NCI-H2227 (cell line): ENCODE data around the gene SPOP.
A peak's percentile ranks its signal among the peaks of the same experiment; 100 is the strongest.
"Not testable (repeated sequence)": the region's sequence is repeated elsewhere in the genome, so short reads cannot be mapped to it uniquely, and the experiment has no call there.

ENCODE experiments used
- DNase-seq: peaks from one replicate; lab custom pipeline; 2025; ENCODE audit not compliant: unreplicated experiment; lab: John Stamatoyannopoulos, UW

Gene SPOP

GRCh38 chr17:49677933-49678847, at the start of gene SPOP:
TSS of gene SPOP (minus strand) at chr17:49678097. CDS start at chr17:49622810, 55,287 bp downstream.
- DNase-seq, result peak; percentile 99

GRCh38 chr17:49727380-49727779, 49.5 kb upstream of the SPOP start:
- DNase-seq, result no peak

GRCh38 chr17:49725452-49726130, 47.7 kb upstream of the SPOP start:
- DNase-seq, result no peak

- not testable (repeated sequence) for DNase-seq
Observed at GRCh38 chr17:49724552-49724951, 46.7 kb upstream of the SPOP start.

GRCh38 chr17:49723423-49723822, 45.5 kb upstream of the SPOP start:
- peak; percentile 8 for DNase-seq

- DNase-seq, result no peak
Observed at GRCh38 chr17:49722066-49722465, 44.2 kb upstream of the SPOP start.

DNA sequence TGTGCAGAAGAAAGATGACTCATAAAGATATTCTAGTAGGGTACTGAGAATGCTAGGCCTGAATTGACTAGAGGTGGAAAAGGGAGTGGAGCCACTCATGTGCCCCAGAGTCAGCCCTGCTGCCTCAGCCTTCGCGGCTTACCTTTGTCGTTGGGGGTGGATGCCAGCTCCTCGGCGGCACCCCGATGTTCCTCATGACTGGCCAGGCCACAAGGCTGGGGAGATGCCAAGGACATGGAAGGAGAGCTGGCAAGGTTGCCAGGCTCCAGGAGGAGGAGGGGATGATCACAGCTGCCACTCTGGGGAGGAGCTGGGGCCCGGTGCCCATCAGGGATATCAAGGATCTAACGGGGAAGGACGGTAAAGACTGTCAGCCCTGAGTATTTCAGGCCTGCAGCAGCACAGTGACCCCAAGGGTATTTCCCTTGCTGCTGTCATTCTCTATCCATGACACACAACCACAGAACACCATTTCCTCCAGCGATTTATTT, 39.5 kb upstream of the SPOP start:
- no peak for DNase-seq

DNA sequence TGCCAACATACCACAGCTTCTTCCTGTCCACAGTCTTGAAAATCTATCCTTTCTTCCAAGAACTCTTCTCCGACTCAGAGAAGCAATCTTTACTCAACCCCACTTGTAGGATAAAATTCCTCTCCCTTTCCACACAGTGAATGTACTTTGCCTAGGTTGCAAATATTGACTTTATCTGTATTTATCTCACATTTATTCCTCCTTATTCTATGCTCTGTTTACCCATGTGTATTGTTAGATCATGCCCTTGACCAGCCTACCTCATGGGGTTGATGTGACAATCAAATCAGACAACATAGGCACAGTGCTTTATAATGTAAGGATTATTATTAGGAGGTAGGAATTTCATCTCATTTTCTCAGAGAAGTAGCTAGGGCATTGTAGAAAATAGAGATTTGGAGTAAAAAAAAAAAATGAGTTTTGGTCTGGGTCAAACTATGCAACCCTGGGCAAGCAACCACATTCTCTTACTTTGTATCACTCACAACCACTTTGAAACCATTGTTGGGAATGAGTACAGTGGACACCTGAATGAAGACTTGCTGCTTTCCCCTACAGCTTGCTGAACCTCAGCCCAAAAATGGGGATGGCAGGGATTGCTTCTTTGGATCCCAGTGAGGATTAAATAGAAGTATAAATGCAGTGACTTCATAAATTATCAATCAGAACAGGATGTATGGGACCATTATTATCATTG, 38.9 kb upstream of the SPOP start:
- DNase-seq, result no peak

GRCh38 chr17:49715717-49716279, 37.9 kb upstream of the SPOP start:
- no peak for DNase-seq

- no peak for DNase-seq
Observed at GRCh38 chr17:49715216-49715615, 37.3 kb upstream of the SPOP start.

- no peak for DNase-seq
Observed at GRCh38 chr17:49708515-49709183, 30.8 kb upstream of the SPOP start.

DNA sequence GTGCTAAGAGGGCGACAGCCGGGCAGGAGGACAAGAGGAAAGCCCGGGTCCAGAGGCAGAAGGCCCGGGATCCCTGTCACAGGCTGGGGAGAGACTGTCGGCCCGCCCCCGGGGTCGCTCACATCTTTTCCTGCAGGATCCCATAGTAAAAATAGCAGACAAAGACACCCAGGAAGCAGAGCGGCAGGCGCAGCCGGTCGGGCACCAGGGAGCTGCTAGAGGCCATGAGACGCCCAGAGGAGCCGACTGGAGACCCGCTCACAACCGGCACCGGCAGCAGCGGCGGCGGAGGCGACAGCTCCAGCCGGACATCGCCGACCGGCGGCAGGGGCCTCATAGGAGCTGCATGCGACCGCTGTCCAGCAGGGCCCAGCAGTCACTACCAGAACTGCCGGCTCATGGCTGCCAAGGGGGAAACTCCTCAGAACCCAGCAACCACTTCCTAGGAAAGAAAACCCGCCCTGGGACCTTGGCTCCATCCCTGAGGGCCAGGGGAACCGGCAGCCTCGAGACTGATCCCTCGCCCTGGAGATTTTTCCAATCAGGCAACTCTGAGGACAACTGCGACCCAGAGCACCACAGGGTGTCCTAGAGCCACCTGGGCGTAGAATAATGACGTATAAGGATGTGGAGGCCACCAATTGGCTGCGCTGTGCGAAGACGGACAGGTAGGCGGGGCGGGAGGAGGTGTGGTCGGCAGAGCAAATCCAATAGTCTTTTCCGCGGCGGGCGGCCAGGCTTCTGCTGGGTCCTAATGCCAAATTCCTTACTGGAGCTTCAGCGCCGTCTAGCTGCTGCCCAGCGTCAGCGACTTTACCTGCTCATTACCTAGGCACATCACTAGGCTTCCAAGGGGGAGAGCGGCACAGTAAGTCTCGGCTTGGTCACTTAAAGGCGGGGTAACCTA, 30.0 kb upstream of the SPOP start, which contains the start of gene SLC35B1:
Gene SLC35B1, minus strand, starts transcription at position 357 of the 907 bp plus-strand sequence. Its CDS starts 131 bp downstream, at position 226.
- DNase-seq, result peak; percentile 98

DNA sequence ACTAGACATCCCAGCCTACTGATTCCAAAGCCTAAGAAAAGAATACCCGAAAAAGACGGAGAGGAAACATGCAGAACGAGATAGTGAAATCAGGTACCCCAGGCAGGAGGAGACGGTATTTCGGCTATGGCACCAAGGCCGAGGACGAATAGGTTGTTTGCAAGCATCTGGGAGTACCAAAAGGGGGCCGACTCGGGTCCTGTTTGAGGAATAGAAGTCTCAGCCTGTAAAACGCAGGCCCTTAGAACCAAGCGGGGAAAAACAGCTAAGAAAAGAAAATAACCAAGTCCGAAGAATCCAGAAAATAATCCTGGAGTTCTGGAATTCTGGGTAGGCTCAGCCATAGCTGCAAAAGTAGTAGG, 29.3 kb upstream of the SPOP start:
- no peak for DNase-seq

DNA sequence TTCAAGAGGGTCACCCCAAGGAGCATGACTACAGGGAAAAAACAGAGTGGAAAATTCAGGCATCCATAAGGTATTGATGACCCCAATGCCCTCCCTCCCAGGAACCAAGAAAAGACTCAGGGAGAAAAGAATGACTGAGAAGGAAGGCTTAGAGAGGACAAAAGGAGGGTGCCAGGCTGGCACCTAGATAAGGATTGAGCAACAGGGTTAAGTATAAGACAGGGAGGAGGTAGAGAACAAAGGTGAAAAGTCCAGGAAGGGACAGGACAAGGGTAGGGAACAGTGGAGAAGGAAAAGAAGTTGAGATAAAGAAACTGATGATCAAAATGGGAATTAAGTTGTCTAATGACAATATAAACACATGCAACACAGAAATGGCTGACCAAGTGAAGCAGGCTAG, 27.4 kb upstream of the SPOP start:
- no peak for DNase-seq

- peak; percentile 32 for DNase-seq
Observed at GRCh38 chr17:49703557-49704277, 25.8 kb upstream of the SPOP start.

- no peak for DNase-seq
Observed at GRCh38 chr17:49700960-49701359, 23.1 kb upstream of the SPOP start.

GRCh38 chr17:49699966-49700575, 22.2 kb upstream of the SPOP start:
- no peak for DNase-seq

GRCh38 chr17:49698005-49698404, 20.1 kb upstream of the SPOP start:
- no peak for DNase-seq
